Ramos (cell line): ENCODE results near the gene FOXK2.
"Not testable (repeated sequence)": the region's sequence is repeated elsewhere in the genome, so short reads cannot be mapped to it uniquely, and the experiment has no call there.

Experiments
- in situ Hi-C: fragments of 300-500 bp; cut with MboI; formaldehyde crosslinking; loops from one replicate; pipeline ENCODE4 v1.14.3; 2022; ENCODE audit warnings: low sequenced_read_pairs; ENCODE audit not compliant: unreplicated experiment

The FOXK2 gene

GRCh38 chr17:82494236-82495055, 25.1 kb upstream of the FOXK2 start:
- in situ Hi-C loops: no loop called here

GRCh38 chr17:82495844-82496528, 23.5 kb upstream of the FOXK2 start:
- in situ Hi-C loops: no loop called here

GRCh38 chr17:82496529-82497434, 22.8 kb upstream of the FOXK2 start:
- in situ Hi-C loops: no loop called here

- in situ Hi-C loops: no loop called here
Measured at GRCh38 chr17:82497483-82498405, 21.8 kb upstream of the FOXK2 start.

- in situ Hi-C loops: no loop called here
Measured at GRCh38 chr17:82502207-82502606, 17.3 kb upstream of the FOXK2 start.

- in situ Hi-C loops: no loop called here
Measured at GRCh38 chr17:82503094-82503727, 16.3 kb upstream of the FOXK2 start.

- in situ Hi-C loops: no loop called here
Measured at GRCh38 chr17:82503728-82504308, 15.7 kb upstream of the FOXK2 start.

GRCh38 chr17:82505296-82505695, 14.2 kb upstream of the FOXK2 start:
- in situ Hi-C loops: no loop called here

GRCh38 chr17:82506402-82506801, 13.1 kb upstream of the FOXK2 start:
- in situ Hi-C loops: not testable (repeated sequence)

GRCh38 chr17:82507631-82508175, 11.8 kb upstream of the FOXK2 start:
- in situ Hi-C loops: no loop called here

- in situ Hi-C loops: not testable (repeated sequence)
Measured at GRCh38 chr17:82511642-82512041, 7.9 kb upstream of the FOXK2 start.

GRCh38 chr17:82513864-82514263, 5.7 kb upstream of the FOXK2 start:
- in situ Hi-C loops: not testable (repeated sequence)

- in situ Hi-C loops: no loop called here
Measured at GRCh38 chr17:82517230-82517865, 2.2 kb upstream of the FOXK2 start.

- in situ Hi-C loops: no loop called here
Measured at GRCh38 chr17:82519971-82520903, 705 bp downstream of the FOXK2 start.

GRCh38 chr17:82524540-82524939, 5.0 kb downstream of the FOXK2 start:
- in situ Hi-C loops: no loop called here

- in situ Hi-C loops: no loop called here
Measured at GRCh38 chr17:82525712-82526111, 6.2 kb downstream of the FOXK2 start.

GRCh38 chr17:82527898-82528297, 8.4 kb downstream of the FOXK2 start:
- in situ Hi-C loops: no loop called here
